CD4-positive, alpha-beta T cell treated with Interleukin-17A for 1 hour (primary cell): ENCODE data around the gene AUP1.

Experiments used
- DNase-seq: peaks from one replicate; pipeline ENCODE4 v3.0.0-alpha.2; 2020

Gene AUP1

DNA sequence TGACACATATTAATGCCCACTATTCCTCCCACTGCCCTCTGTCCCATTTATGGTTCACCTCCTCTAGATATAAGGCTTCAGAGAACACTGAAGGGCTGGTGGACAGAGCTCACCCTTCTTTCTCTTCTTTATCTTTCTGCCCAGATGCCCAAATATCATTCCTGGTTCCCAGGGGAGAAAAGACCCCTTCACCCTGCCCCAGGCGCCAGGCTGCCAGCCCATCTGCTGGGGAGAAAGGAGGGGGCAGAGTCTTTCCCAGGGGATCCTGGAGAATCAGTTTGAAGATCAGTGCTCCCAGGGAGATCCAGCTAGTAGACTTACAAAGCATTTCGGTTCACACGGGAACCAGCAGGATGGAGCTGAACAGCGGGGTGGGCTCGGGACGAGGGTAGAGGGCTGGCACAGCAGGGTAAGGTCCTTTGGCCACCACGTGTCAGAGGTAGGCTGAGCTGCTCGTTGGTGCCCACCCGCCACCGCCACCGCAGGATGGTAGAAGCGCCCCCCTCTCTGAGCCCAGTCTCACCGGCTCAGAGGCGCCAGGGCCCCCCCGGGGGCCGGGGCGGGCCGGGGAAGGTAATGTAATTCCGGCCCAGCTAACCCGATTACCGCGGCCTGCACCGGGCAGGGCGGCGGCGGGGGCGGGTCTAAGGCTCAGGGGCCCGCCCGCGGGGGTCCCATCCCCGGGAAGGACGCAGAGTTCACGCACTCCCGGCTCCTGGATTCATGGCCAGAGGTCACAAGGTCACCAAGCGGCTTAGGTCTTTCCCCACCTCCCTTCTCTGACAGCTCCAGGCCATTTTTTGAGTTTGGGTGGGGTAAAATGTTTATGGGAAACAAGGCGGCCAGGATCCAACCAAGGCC lies 16.5 kb downstream of the AUP1 start:
- no peak for DNase-seq

DNA sequence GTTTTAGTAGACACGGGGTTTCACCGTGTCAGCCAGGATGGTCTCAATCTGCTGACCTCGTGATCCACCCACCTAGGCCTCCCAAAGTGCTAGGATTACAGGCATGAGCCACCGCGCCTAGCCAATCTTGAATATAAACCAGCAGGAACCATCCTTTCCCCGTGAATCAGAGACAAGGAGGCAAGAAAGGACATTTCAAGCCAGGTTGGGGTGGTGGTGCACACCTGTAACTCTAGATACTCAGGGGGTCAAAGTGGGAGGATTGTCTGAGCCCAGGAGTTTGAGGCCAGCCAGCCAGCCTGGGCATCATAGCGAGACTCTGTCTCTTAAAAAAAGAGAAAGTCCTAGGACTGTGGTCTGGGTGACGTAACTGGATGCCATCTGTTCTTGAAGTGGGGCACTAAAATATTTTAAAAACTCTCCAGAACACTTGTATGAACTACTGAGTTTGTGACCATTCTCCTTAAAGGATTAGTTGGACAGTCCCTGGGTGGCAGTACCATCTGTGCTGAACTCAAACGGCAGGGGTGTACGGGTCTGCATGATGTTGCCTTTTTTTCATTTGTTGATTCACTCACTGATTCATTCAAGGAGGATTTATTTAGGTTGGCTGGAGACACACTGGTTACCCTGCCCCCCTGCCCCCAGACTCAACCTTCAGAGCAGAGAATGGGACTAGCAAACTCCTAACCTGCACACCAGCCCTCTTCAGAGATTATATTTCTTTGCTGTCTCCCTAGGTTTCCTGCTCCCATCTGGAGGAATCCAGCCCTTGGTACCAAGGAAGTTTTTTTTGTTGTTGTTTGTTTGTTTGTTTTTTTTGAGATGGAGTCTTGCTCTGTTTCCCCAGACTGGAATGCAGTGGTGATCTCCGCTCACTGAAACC lies 18.2 kb downstream of the AUP1 start:
- no peak for DNase-seq

DNA sequence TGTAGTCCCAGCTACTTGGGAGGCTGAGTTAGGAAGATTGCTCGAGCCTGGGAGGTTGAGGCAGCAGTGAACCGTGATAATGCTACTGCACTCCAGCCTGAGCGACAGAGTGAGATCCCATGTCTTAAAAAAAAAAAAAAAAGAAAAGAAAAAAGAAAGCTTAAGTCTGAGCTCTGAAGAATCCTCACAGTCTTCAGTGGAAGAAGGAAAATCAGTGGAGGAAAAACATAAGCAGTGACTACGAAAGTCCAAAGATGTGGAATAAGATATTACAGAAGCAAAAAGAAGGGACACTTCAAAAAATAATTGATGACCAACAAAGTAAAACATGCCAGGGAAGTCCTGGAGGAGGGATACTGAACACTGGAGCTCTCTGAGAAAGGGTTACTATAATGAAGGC lies 19.2 kb downstream of the AUP1 start:
- DNase-seq = no peak

DNA sequence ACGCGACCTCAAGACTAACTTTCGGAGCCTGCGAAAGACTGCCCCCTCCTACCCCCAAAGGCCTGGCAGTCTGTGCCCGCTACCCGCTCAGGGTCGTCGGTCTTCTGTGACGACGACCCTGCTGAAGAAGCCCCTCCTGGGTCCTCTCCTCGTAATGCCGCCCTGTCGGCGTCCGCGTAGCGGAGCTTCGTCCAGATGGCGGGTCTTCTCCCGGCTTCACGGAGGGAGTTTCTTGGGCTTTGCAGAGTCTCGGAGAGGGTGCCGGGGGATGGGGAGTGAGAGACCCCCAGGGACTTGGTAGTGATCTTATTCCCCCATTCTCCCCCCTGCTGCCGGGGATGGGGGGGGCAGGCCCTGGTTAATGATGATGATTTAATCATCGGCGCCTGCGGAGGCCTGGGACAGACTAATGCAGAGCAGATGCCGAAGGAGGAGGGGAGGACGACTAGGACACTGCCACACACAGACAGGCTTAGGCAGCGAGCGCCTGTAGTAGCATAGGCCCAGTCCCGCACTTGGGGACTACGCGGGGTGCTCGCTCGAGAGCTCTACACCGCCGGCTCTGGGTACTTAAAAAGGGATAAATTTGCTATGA lies 21.5 kb downstream of the AUP1 start:
- no peak for DNase-seq

DNA sequence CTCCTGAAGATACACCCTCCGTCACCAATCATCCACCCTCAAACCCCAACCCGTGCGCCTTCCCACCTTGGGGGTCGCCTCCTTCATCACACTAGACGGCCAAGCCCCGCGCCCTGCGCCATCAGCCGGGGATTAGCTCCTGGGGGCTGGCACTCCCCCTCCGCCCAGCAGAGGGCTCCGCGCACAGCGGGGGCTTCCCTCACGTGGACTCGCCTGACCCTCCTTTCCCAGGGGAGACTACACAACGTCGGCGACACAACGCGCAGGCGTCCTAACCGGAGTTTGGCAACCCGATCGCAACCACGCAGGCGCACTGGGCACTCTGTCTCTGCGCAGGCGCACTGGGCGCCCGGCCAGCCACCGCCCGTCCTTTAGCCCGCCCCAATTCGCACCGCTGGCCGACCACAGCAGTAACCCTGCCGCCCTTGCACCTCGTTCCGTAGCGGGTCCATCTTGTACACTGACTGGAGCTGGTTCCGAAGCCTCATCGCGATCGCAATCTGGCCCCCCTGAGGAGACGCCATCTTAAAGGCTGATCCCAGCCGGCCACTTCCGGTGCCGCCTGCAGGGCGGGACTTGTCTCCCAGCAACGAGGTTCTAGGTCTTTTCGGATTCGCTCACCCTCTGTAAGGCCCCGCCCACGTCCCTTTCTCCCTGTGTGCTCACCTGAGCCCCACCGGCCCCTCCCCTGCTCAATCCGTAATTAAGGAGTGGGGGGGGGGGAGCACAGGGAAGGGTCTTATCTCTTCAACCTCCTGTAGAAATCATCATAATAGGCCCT lies 22.2 kb downstream of the AUP1 start, which contains the start of gene PCGF1:
Gene PCGF1 (minus strand): TSS at position 551 of the 781 bp plus-strand sequence. CDS start 27 bp downstream, at position 524.
- peak; percentile 98 for DNase-seq

DNA sequence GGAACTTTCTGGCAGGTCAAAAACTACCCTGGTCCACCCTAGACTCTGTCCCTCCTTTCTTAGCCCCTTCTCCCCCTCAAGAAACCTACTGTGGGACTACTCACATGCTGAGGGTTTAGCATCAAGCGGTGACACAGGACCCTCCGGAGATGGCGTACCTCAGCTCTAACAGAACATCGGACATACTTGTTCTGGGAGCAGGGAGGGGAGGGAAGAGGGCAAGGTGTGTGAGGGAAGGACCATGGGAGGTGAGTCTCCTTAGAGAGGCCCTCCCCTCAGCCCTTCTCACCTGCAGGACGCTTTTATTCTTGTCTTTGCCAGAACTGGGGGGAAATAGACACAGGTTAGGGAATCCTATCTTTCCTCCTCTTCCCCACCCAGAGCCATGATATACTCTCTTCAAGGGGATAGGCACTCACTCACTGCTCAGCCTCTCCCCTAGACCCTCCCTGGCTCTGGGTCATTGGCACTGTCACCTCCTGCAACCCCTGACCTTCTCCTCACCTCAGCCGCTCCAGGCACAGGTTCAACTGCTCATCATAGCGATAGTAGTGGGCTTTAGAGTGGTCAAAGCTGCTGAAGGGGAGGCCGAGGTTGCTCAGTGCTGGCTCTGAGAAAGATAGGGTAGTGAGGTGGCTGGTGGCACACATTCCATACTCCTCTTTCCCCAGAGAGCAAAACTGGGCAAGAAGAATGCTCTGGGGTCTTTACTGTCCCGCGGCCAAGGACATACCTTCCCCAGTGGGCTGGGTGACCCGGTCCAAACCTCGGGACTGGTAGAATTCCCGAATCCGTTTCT lies 23.9 kb downstream of the AUP1 start:
- no peak for DNase-seq

DNA sequence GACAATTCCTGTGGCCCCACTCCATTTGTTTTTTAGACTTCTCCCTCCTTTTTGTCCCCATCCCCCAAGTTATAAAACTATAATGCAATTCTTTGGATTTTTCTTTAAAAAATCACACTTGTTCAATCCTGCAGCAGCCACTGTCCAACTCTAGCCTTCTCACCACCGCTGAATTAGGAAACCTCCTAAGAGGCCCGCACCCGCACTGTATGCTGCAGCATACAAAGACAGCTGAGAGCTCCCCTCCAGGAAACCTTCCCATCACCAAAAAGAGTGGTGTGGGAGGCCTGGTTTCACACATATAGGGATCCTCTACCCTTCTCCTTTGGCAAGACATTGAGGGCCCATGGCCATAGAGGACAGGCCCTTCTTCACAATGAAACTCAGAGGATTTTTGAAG lies 24.9 kb downstream of the AUP1 start:
- no peak for DNase-seq

DNA sequence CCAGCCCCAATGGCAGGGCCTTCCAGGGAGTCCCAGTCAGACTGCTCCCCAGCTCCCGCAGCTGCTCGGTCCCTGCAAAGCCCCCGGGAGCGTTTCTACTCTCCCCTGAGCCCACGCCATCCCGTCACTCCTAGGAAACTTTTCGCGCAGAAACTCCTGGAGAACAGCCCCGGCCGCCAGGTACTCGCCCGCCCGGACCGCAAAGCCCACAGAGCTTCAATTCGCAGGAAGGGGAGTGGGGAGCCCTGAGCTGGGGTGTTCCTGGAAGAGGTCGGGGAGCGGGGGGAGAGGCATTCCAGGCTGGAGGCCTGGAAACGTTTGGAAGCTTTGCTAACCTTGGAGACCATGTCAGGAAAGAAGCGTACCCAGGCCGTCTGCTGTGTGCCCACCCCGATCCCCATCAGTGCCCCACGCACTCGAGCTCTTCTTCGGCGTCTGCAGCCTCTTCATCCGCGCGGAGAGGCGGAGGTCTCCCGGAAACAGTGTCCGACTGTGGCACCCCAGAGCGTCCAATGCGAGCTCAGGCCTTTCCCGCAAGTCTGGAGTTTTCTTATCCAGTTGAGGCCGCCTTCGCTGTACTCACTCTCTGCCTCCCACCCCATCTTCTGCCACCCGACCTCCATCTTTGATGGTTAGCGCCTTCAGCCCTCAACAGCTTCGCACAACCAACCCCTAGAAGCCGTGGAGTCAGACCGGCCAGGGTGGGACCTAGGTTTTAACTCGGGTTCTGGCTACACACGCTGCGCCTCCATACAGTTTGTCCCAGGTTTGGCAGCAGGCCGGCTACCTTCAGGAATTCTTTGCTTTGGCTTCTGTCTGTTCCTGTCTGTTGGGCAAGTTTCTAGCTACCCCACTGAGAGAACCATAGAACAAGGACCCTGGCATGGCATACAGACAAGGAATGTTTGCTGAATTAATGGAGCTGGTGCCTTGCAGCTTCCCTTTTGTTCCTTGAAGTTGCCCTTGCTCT lies 25.7 kb downstream of the AUP1 start:
- DNase-seq = no peak

DNA sequence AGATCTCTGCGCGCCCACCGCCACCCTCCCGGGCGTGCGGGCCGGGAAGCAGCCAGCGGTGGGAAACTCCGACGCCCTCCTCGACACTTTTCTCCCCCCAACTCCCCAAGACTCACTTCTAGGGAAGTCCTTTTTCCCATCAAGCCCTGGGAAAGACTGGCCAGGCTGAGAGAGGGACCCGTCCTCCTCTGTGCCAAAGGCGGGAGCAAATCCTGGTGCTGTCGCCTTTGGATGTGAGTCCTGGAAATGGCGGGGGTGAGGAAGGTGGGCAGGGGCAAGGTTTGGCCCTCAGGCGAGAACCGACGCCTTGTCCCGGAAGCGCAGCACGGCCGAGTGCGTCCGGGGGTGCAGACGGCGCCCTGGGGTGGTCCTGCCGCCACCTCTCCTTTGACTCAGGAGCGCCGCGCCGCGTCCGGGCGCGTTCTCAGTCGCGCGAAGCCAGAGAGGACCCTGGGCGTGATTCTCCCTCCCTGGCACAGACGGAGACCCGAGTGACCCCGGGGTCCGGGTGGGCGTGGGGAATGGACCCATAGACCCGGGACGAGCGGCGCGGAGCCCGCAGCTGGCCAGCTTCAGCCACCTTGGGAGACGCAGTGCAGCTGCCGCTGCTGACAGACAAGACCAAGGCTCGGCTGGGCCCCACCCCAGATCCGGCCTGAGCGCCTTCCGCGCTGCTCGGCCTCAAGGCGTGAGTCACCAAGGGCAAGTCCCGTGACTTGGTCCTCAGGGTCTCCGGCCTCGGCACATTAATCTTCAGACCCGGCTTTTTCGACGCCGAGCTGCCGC lies 26.6 kb downstream of the AUP1 start:
- peak; percentile 48 for DNase-seq

DNA sequence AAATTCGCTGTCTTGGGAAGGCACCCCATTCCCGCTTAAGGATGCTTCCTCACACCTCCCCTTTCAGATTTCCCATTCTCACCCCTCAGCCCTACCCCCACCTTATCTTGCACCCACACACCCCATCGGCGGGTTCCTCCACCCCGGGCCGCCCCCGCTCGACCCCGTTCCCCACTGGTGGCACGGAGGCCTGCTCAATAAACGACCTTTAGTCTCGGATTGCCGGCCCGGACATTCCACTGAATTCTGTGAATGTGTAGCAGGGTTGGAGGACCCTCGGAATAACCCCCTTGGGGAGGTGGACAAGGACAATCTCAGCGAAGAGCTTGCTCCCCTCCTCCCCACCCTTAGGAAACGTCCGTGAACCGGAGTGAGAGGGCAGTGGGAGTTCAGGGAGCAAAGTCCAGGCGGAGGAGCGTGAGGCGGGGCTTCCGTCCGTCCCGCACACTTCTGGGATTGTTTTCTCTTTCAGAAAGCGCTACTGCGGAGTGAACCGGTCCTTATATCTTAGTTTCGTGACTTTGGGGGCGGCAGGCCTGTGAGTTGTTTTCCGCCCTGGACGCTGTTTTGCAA lies 27.3 kb downstream of the AUP1 start:
- DNase-seq = no peak

DNA sequence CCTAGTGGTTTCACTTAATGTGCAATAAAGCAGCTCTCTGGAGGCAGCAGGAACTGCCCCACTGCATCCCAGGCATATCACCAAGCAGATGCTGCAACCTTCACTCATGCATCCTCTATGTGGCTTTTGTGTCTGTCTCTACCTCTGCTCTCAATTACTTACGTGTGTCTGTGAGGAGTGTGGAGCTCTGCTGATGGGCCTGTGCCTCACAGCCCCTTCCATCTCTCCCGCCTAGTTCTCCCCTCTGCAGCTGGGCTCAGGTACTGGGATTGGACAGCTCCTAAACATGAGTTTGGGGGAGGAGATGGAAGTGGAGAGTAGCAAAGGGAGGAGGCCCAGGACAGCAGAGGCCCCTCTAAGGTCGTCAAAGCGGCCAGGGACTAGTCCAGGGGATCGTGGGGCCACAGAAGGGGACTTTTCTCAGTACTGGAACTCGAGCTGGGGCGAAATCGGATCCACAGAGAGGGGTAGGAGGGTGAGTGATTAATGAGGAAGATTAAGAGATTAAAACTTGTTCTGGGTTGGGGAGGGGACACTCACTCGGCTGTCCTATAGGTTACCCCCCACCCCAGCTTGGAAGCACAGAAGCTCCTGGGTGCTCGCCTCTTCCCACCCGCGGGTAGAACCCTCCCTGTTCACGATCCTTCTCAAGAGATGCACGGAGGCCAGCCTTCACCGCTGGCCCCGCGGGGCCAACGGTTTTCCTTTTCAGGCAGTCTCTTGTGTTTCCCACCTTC lies 28.0 kb downstream of the AUP1 start:
- DNase-seq = no peak

DNA sequence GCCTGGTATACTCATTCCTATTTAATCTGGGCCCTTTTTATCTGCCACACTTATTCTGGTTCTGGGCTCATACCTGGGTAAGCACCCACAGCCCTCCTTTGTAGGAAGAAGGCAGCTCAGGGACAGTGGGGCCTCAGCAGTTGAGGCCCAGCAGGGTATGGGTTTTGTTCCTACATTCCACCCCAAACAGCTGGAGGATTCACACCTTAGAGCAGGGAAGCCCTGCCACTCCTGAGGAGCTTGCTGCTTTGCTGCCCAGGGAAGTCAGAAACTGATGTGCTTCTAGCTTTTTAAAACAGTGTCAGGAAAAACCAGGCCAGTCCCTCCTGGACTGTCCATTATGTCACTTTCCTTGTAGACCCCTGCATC lies 28.9 kb downstream of the AUP1 start:
- no peak for DNase-seq

DNA sequence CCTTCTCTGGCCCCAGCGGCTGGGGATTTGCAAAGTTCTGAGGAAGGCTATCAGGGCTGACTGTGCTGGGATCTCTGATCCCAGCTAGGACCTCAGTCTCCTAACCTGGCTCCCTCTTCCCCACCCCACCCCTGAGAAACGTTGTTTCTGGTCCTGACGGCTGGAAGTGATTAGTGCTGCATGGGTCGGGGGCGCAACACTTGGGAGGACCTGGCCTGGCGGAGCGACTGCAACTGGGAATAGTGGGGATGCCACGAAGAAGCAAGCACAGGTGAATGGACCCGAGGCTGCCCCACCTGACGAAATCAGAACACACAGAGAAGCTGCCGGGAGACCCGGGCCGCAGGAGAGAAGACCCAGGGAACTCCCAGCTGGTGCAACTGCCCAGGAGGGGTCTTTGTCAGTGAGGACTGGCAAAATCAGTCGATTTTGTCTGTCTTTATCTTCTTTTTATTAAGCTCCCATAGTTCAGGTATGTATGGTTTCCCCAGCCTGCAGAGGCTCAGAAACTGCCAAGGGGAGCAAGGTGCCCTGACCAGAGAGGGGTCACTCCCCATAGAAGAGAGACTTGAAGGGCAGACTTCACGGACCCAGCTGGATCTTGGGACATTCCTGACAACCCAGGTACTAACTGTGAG lies 29.4 kb downstream of the AUP1 start:
- no peak for DNase-seq

DNA sequence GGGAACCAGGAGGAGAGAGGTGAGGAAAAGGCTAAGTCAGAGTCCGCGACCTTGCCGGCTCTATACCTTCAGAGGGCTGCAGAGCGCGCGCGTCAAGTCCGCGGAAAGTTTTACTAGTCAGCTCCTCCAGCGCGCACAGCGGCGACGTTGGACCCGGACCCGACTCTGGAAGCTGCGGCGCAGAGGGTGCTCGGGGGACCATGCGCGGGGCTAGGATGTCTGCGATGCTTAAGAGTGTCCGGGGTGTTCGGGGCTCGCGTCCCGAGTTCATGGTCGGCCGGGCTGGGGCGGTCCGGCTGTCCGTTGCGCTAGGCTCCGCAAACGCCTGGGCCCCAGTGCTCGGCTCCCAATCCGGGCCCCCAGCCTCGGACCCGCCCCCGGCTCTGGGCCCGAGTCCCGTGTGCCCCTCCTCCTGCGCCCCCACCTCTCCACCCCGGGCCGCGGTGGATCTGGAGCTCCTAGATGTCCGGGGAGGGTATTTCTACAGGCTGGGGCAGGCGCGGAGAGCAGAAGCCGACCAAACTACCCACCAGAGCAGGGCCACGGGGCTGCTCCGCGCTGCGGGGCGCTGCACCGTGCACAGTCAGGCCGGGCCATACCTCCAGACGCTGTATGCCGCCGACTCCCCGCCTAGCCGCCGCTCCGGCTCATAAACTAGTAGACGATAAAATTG lies 30.1 kb downstream of the AUP1 start, which contains the start of gene LBX2:
Gene LBX2 (minus strand): TSS at position 337 of the 673 bp plus-strand sequence. CDS start 66 bp downstream, at position 271.
- no peak for DNase-seq

DNA sequence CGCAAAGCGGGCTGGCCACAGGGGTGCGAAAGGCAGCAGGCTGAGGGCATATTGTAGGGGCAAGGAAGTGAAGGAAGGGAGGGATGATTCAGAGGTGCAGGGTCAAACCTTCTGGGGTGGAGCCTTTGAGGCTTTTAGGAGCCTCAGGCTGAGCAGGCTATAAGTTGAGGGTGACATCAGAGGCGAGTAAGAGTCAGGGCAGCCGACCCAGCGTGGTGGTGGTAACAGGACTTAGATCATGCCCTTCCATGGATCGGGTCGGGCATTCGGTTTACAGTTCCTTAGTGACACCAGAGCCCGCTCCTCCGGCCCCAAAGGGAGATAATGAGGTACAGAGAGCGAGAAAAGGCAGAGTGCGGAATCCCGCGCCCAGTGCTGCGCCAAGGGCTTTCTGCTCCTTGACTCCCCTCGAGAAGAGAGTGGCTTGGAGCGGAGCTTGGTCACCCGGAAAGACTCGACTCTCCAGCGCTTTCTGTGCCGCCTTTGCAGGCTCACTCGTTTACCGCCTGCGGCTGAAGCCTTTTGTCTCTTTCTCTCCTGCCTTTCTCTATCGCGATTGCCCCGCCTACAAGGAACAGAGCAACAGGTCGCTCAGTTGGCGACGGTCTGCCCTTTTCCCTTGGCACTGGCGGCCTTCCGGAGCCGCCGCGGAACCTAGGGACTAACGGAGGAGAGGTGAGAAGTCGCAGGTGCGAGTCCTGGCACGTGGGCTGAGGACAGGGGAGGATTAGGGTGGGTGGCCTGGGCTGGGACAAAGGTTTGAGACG lies 30.8 kb downstream of the AUP1 start:
- DNase-seq = no peak

DNA sequence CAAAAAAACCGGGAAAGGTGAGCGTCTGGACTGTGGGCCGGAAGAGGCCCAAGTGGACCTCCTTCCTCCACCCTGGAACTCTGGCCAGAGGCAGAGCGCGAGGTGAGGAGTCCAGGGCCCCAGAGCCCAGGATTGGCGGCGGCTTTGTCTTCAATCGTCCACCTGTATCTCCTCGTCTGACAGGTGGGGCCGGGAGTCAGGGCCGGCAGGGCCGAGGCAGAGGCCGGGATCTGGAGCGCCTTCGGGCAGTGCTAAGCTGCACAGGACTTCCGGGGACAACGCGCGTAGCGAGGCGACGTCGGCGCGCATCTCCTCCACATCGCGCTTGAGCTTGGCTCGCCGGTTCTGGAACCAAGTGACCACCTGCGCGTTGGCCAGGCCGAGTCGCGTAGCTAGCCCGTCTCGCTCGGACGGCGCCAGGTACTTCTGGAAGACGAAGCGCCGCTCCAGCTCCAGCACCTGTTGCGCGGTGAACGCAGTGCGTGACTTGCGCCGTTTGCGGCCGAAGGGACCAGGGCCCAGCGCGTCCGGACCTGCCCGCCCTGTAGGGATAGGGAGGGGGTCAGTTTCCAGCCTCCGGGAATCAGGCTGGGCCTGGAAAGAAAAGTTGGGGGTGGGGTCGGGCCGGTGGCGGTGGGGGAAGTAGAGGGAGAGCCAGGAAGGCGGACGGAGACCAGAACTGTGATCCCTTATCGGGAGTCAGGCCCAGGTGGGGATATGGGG lies 31.6 kb downstream of the AUP1 start:
- DNase-seq = peak; percentile 22
